IPS DF 6.9 (cell line): ENCODE data around the gene DNAJC19.
"Not testable (repeated sequence)": the region's sequence is repeated elsewhere in the genome, so short reads cannot be mapped to it uniquely, and the experiment has no call there.

Experiments
- DNase-seq: peaks from one replicate; pipeline ENCODE4 v3.0.0-alpha.2; 2013; ENCODE audit warnings: low read depth, low spot score
- H3K27ac ChIP-seq: one replicate; pipeline ENCODE4 v1.5.1; 2013; ENCODE audit warnings: low read length, control low read depth
- H3K27me3 ChIP-seq: 2 replicates; pipeline ENCODE4 v1.6.1; 2013; ENCODE audit warnings: mild to moderate bottlenecking, low read length; ENCODE audit not compliant: control insufficient read depth, insufficient read depth
- H3K36me3 ChIP-seq: 2 replicates; pipeline ENCODE4 v1.6.1; 2013; ENCODE audit warnings: low read length; ENCODE audit not compliant: control insufficient read depth, insufficient read depth
- H3K4me1 ChIP-seq: 2 replicates; pipeline ENCODE4 v1.6.1; 2013; ENCODE audit warnings: low read length; ENCODE audit not compliant: control insufficient read depth, insufficient read depth
- H3K4me3 ChIP-seq: 2 replicates; pipeline ENCODE4 v1.5.1; 2013; ENCODE audit warnings: mild to moderate bottlenecking, low read length
- H3K9me3 ChIP-seq: 2 replicates; pipeline ENCODE4 v1.6.1; 2013; ENCODE audit warnings: low read length, inconsistent platforms; ENCODE audit not compliant: control insufficient read depth, insufficient read depth
- WGBS: extraction: QIAGEN DNeasy Blood & Tissue Kit; methylation state at CpG from one replicate; pipeline ENCODE4 v1.1.7; 2013; ENCODE audit warnings: mixed read lengths, missing lambda C conversion rate; ENCODE audit not compliant: insufficient read length, insufficient coverage; 5-methylcytosine and 5-hydroxymethylcytosine counted together

DNAJC19 gene

GRCh38 chr3:180989291-180990163 lies at the start of gene DNAJC19:
DNAJC19 (minus strand) TSS chr3:180989736; CDS start chr3:180989602, 134 bp downstream.
- no peaks in the 10 kb centered on the region for H3K9me3 ChIP-seq
- WGBS = no CpG with 5 or more reads among the region's 43 CpGs
- no peaks in the 10 kb centered on the region for H3K27me3 ChIP-seq
- peaks cover 4% of the 10 kb centered on the region; the same call in 1 of the 2 replicates for H3K36me3 ChIP-seq
- no peak within 1 kb of the TSS for H3K27ac ChIP-seq
- peak within 1 kb of the TSS; percentile 64; the same call in 1 of the 2 replicates for H3K4me3 ChIP-seq
- H3K4me1 ChIP-seq = no peaks in the 10 kb centered on the region
- peak; percentile 90 for DNase-seq

- H3K4me3 ChIP-seq = no peak overlapping the region
- no peaks in the 10 kb centered on the region for H3K9me3 ChIP-seq
- H3K27ac ChIP-seq = no peak overlapping the region
- H3K27me3 ChIP-seq = no peaks in the 10 kb centered on the region
- no peak for DNase-seq
- H3K4me1 ChIP-seq = no peaks in the 10 kb centered on the region
- no peaks in the 10 kb centered on the region for H3K36me3 ChIP-seq
These were observed 41.4 kb upstream of the DNAJC19 start for GRCh38 chr3:181030948-181031347.

GRCh38 chr3:181025204-181025603 lies 35.7 kb upstream of the DNAJC19 start:
- H3K4me3 ChIP-seq = no peak overlapping the region
- H3K9me3 ChIP-seq = no peaks in the 10 kb centered on the region
- no peaks in the 10 kb centered on the region for H3K27me3 ChIP-seq
- H3K36me3 ChIP-seq = no peaks in the 10 kb centered on the region
- no peak for DNase-seq
- no peak overlapping the region for H3K27ac ChIP-seq
- no peaks in the 10 kb centered on the region for H3K4me1 ChIP-seq

- no peaks in the 10 kb centered on the region for H3K27me3 ChIP-seq
- H3K4me3 ChIP-seq = no peak overlapping the region
- no CpG with 5 or more reads among the region's 2 CpGs for WGBS
- no peak overlapping the region for H3K27ac ChIP-seq
- no peaks in the 10 kb centered on the region for H3K9me3 ChIP-seq
- no peaks in the 10 kb centered on the region for H3K36me3 ChIP-seq
- no peaks in the 10 kb centered on the region for H3K4me1 ChIP-seq
- no peak for DNase-seq
These were observed 28.2 kb upstream of the DNAJC19 start for GRCh38 chr3:181017690-181018089.

GRCh38 chr3:181009225-181009624 lies 19.7 kb upstream of the DNAJC19 start:
- Histone ChIP-seq H3K27me3 (no peaks in the 10 kb centered on the region), H3K9me3 (no peaks in the 10 kb centered on the region)
- no CpG with 5 or more reads among the region's 5 CpGs for WGBS

GRCh38 chr3:181008796-181009195 lies 19.3 kb upstream of the DNAJC19 start:
- Histone ChIP-seq H3K27ac (no peak overlapping the region), H3K36me3 (no peaks in the 10 kb centered on the region), H3K4me1 (peaks cover 1% of the 10 kb centered on the region; the same call in 1 of the 2 replicates), H3K4me3 (no peak overlapping the region), H3K27me3 (no peaks in the 10 kb centered on the region), H3K9me3 (no peaks in the 10 kb centered on the region)
- no CpG with 5 or more reads among the region's 1 CpG for WGBS
- no peak for DNase-seq

More at GRCh38 chr3:181009225-181009624, 19.7 kb upstream of the DNAJC19 start:
- H3K27ac ChIP-seq = no peak overlapping the region
- no peaks in the 10 kb centered on the region for H3K36me3 ChIP-seq
- no peak overlapping the region for H3K4me3 ChIP-seq
- H3K4me1 ChIP-seq = peaks cover 1% of the 10 kb centered on the region; the same call in 1 of the 2 replicates
- DNase-seq = no peak

- Histone ChIP-seq H3K4me3 (no peak overlapping the region), H3K27me3 (no peaks in the 10 kb centered on the region), H3K4me1 (peaks cover 1% of the 10 kb centered on the region; the same call in 1 of the 2 replicates), H3K9me3 (no peaks in the 10 kb centered on the region), H3K27ac (no peak overlapping the region), H3K36me3 (no peaks in the 10 kb centered on the region)
- no peak for DNase-seq
- no CpG with 5 or more reads among the region's 3 CpGs for WGBS
These were observed 17.7 kb upstream of the DNAJC19 start for GRCh38 chr3:181007262-181007661.

- no peaks in the 10 kb centered on the region for H3K9me3 ChIP-seq
- no peak overlapping the region for H3K27ac ChIP-seq
- H3K36me3 ChIP-seq = no peaks in the 10 kb centered on the region
- H3K27me3 ChIP-seq = no peaks in the 10 kb centered on the region
- H3K4me1 ChIP-seq = peaks cover 1% of the 10 kb centered on the region; the same call in 1 of the 2 replicates
- WGBS = no CpG with 5 or more reads among the region's 7 CpGs
- DNase-seq = no peak
- no peak overlapping the region for H3K4me3 ChIP-seq
These were observed 17.0 kb upstream of the DNAJC19 start for GRCh38 chr3:181006541-181006940.

GRCh38 chr3:181003469-181003868 lies 13.9 kb upstream of the DNAJC19 start:
- H3K27ac ChIP-seq, DNase-seq, H3K27me3 ChIP-seq, H3K4me3 ChIP-seq, H3K4me1 ChIP-seq, H3K9me3 ChIP-seq, H3K36me3 ChIP-seq: not testable (repeated sequence)
- WGBS = no CpG with 5 or more reads among the region's 2 CpGs

- H3K4me3 ChIP-seq, H3K27me3 ChIP-seq, H3K4me1 ChIP-seq, DNase-seq, H3K36me3 ChIP-seq, H3K27ac ChIP-seq, H3K9me3 ChIP-seq: not testable (repeated sequence)
- WGBS = no CpG with 5 or more reads among the region's 4 CpGs
These were observed 12.8 kb upstream of the DNAJC19 start for GRCh38 chr3:181002331-181002730.
